UCSD-AML1 (cell line): Measurements from ENCODE around the gene SIDT2.

ENCODE experiments used
- DNase-seq: peaks from one replicate; lab custom pipeline; 2025; ENCODE audit not compliant: unreplicated experiment; lab: John Stamatoyannopoulos, UW

The SIDT2 gene

GRCh38 chr11:117187799-117188481 lies 9.4 kb downstream of the SIDT2 start:
- no peak for DNase-seq

- no peak for DNase-seq
Observed at GRCh38 chr11:117188620-117189081, 10.1 kb downstream of the SIDT2 start.

- DNase-seq: no peak
Observed at GRCh38 chr11:117189191-117189940, 10.8 kb downstream of the SIDT2 start.

- DNase-seq: no peak
Observed at GRCh38 chr11:117189941-117190544, 11.5 kb downstream of the SIDT2 start.

- no peak for DNase-seq
Observed at GRCh38 chr11:117191680-117192400, 13.3 kb downstream of the SIDT2 start.

GRCh38 chr11:117192401-117192875 lies 13.9 kb downstream of the SIDT2 start:
- no peak for DNase-seq

GRCh38 chr11:117193130-117194020 lies 14.8 kb downstream of the SIDT2 start:
- no peak for DNase-seq

GRCh38 chr11:117194267-117194666 lies 15.7 kb downstream of the SIDT2 start:
- no peak for DNase-seq

GRCh38 chr11:117195258-117195657 lies 16.7 kb downstream of the SIDT2 start:
- no peak for DNase-seq

- no peak for DNase-seq
Observed at GRCh38 chr11:117195761-117196160, 17.2 kb downstream of the SIDT2 start.

- DNase-seq: no peak
Observed at GRCh38 chr11:117197006-117197405, 18.5 kb downstream of the SIDT2 start.

GRCh38 chr11:117197516-117198456 lies 19.2 kb downstream of the SIDT2 start:
- DNase-seq: no peak

GRCh38 chr11:117198613-117199012 lies 20.1 kb downstream of the SIDT2 start:
- DNase-seq: no peak

GRCh38 chr11:117199053-117199915 lies 20.7 kb downstream of the SIDT2 start, which contains the start of gene TAGLN:
TAGLN (plus strand) TSS chr11:117199370; CDS start chr11:117203014, 3,644 bp downstream.
- no peak for DNase-seq

- no peak for DNase-seq
Observed at GRCh38 chr11:117199916-117200812, 21.6 kb downstream of the SIDT2 start.

GRCh38 chr11:117200813-117201657 lies 22.5 kb downstream of the SIDT2 start:
- no peak for DNase-seq
